ENCODE results near the gene TARDBP.
"Not testable (repeated sequence)": the region's sequence is repeated elsewhere in the genome, so short reads cannot be mapped to it uniquely, and the experiment has no call there.

TARDBP gene

GRCh38 chr1:11000526-11000925 is 11.9 kb upstream of the TARDBP start:
- no peaks in the 10 kb centered on the region for H3K4me1 ChIP-seq (ENCODE audit: insufficient read depth, low read length)
- no peaks in the 10 kb centered on the region for H3K27me3 ChIP-seq (ENCODE audit: insufficient read depth, low read length)
- H3K27ac ChIP-seq (ENCODE audit: low read length) = no peak overlapping the region
- H3K9me3 ChIP-seq (ENCODE audit: insufficient read depth, low read depth, low read length) = no peaks in the 10 kb centered on the region
- H3K9ac ChIP-seq (ENCODE audit: low read depth, low read length) = no peak overlapping the region
- H3K36me3 ChIP-seq (ENCODE audit: insufficient read depth, low read depth, low read length) = no peaks in the 10 kb centered on the region
- H3K4me3 ChIP-seq (ENCODE audit: low read length) = no peak overlapping the region

GRCh38 chr1:11013160-11013531 is 692 bp downstream of the TARDBP start:
- H3K27me3 ChIP-seq (ENCODE audit: insufficient read depth, low read length) = no peaks in the 10 kb centered on the region
- H3K9ac ChIP-seq (ENCODE audit: low read depth, low read length) = peak overlapping the region; percentile 100; the same call in 1 of the 2 replicates
- H3K36me3 ChIP-seq (ENCODE audit: insufficient read depth, low read depth, low read length) = peaks cover 49% of the 10 kb centered on the region
- H3K27ac ChIP-seq (ENCODE audit: low read length) = peak overlapping the region; percentile 98
- H3K4me1 ChIP-seq (ENCODE audit: insufficient read depth, low read length) = peaks cover 15% of the 10 kb centered on the region; the same call in 1 of the 2 replicates
- peak overlapping the region; percentile 83 for H3K4me3 ChIP-seq (ENCODE audit: low read length)
- no peaks in the 10 kb centered on the region for H3K9me3 ChIP-seq (ENCODE audit: insufficient read depth, low read depth, low read length)

GRCh38 chr1:11019358-11019757 is 6.9 kb downstream of the TARDBP start:
- H3K27me3 ChIP-seq (ENCODE audit: insufficient read depth, low read length); H3K9me3 ChIP-seq (ENCODE audit: insufficient read depth, low read depth, low read length); H3K4me1 ChIP-seq (ENCODE audit: insufficient read depth, low read length); H3K4me3 ChIP-seq (ENCODE audit: low read length); H3K27ac ChIP-seq (ENCODE audit: low read length); H3K9ac ChIP-seq (ENCODE audit: low read depth, low read length): not testable (repeated sequence)
- peaks cover 99% of the 10 kb centered on the region for H3K36me3 ChIP-seq (ENCODE audit: insufficient read depth, low read depth, low read length)

- no peak overlapping the region for H3K9ac ChIP-seq (ENCODE audit: low read depth, low read length)
- no peak overlapping the region for H3K4me3 ChIP-seq (ENCODE audit: low read length)
- no peaks in the 10 kb centered on the region for H3K27me3 ChIP-seq (ENCODE audit: insufficient read depth, low read length)
- H3K27ac ChIP-seq (ENCODE audit: low read length) = no peak overlapping the region
- no peaks in the 10 kb centered on the region for H3K4me1 ChIP-seq (ENCODE audit: insufficient read depth, low read length)
- H3K36me3 ChIP-seq (ENCODE audit: insufficient read depth, low read depth, low read length) = peaks cover 99% of the 10 kb centered on the region
- no peaks in the 10 kb centered on the region; the same call in 1 of the 2 replicates for H3K9me3 ChIP-seq (ENCODE audit: insufficient read depth, low read depth, low read length)
Observed at GRCh38 chr1:11019971-11020370, 7.5 kb downstream of the TARDBP start.

GRCh38 chr1:11023201-11023600 is 10.7 kb downstream of the TARDBP start:
- no peaks in the 10 kb centered on the region for H3K27me3 ChIP-seq (ENCODE audit: insufficient read depth, low read length)
- H3K9me3 ChIP-seq (ENCODE audit: insufficient read depth, low read depth, low read length) = no peaks in the 10 kb centered on the region; the same call in 1 of the 2 replicates
- H3K9ac ChIP-seq (ENCODE audit: low read depth, low read length) = no peak overlapping the region
- H3K36me3 ChIP-seq (ENCODE audit: insufficient read depth, low read depth, low read length) = peaks cover 94% of the 10 kb centered on the region
- H3K27ac ChIP-seq (ENCODE audit: low read length) = no peak overlapping the region
- no peaks in the 10 kb centered on the region for H3K4me1 ChIP-seq (ENCODE audit: insufficient read depth, low read length)
- H3K4me3 ChIP-seq (ENCODE audit: low read length) = no peak overlapping the region

GRCh38 chr1:11024154-11024873 is 11.9 kb downstream of the TARDBP start:
- Histone ChIP-seq H3K27me3 (ENCODE audit: insufficient read depth, low read length) (no peaks in the 10 kb centered on the region), H3K36me3 (ENCODE audit: insufficient read depth, low read depth, low read length) (peaks cover 83% of the 10 kb centered on the region), H3K4me3 (ENCODE audit: low read length) (no peak overlapping the region), H3K27ac (ENCODE audit: low read length) (no peak overlapping the region), H3K4me1 (ENCODE audit: insufficient read depth, low read length) (no peaks in the 10 kb centered on the region), H3K9me3 (ENCODE audit: insufficient read depth, low read depth, low read length) (no peaks in the 10 kb centered on the region), H3K9ac (ENCODE audit: low read depth, low read length) (no peak overlapping the region)

GRCh38 chr1:11024874-11025203 is 12.4 kb downstream of the TARDBP start:
- no peak overlapping the region for H3K9ac ChIP-seq (ENCODE audit: low read depth, low read length)
- H3K36me3 ChIP-seq (ENCODE audit: insufficient read depth, low read depth, low read length) = peaks cover 81% of the 10 kb centered on the region
- no peaks in the 10 kb centered on the region for H3K27me3 ChIP-seq (ENCODE audit: insufficient read depth, low read length)
- H3K9me3 ChIP-seq (ENCODE audit: insufficient read depth, low read depth, low read length) = no peaks in the 10 kb centered on the region
- no peaks in the 10 kb centered on the region for H3K4me1 ChIP-seq (ENCODE audit: insufficient read depth, low read length)
- no peak overlapping the region for H3K27ac ChIP-seq (ENCODE audit: low read length)
- H3K4me3 ChIP-seq (ENCODE audit: low read length) = no peak overlapping the region

- Histone ChIP-seq H3K27ac (ENCODE audit: low read length) (no peak overlapping the region), H3K27me3 (ENCODE audit: insufficient read depth, low read length) (no peaks in the 10 kb centered on the region), H3K36me3 (ENCODE audit: insufficient read depth, low read depth, low read length) (peaks cover 81% of the 10 kb centered on the region), H3K4me3 (ENCODE audit: low read length) (no peak overlapping the region), H3K9me3 (ENCODE audit: insufficient read depth, low read depth, low read length) (no peaks in the 10 kb centered on the region), H3K9ac (ENCODE audit: low read depth, low read length) (no peak overlapping the region), H3K4me1 (ENCODE audit: insufficient read depth, low read length) (no peaks in the 10 kb centered on the region)
Observed at GRCh38 chr1:11025618-11026017, 13.2 kb downstream of the TARDBP start.

GRCh38 chr1:11026052-11026451 is 13.6 kb downstream of the TARDBP start:
- H3K4me1 ChIP-seq (ENCODE audit: insufficient read depth, low read length) = no peaks in the 10 kb centered on the region
- H3K36me3 ChIP-seq (ENCODE audit: insufficient read depth, low read depth, low read length) = peaks cover 77% of the 10 kb centered on the region
- no peak overlapping the region for H3K27ac ChIP-seq (ENCODE audit: low read length)
- H3K4me3 ChIP-seq (ENCODE audit: low read length) = no peak overlapping the region
- H3K9ac ChIP-seq (ENCODE audit: low read depth, low read length) = no peak overlapping the region
- no peaks in the 10 kb centered on the region for H3K9me3 ChIP-seq (ENCODE audit: insufficient read depth, low read depth, low read length)
- no peaks in the 10 kb centered on the region for H3K27me3 ChIP-seq (ENCODE audit: insufficient read depth, low read length)

GRCh38 chr1:11026903-11027302 is 14.4 kb downstream of the TARDBP start:
- H3K36me3 ChIP-seq (ENCODE audit: insufficient read depth, low read depth, low read length) = peaks cover 68% of the 10 kb centered on the region
- H3K4me3 ChIP-seq (ENCODE audit: low read length) = no peak overlapping the region
- no peaks in the 10 kb centered on the region for H3K9me3 ChIP-seq (ENCODE audit: insufficient read depth, low read depth, low read length)
- H3K27me3 ChIP-seq (ENCODE audit: insufficient read depth, low read length) = no peaks in the 10 kb centered on the region
- H3K9ac ChIP-seq (ENCODE audit: low read depth, low read length) = no peak overlapping the region
- no peaks in the 10 kb centered on the region for H3K4me1 ChIP-seq (ENCODE audit: insufficient read depth, low read length)
- H3K27ac ChIP-seq (ENCODE audit: low read length) = no peak overlapping the region

GRCh38 chr1:11027316-11027715 is 14.9 kb downstream of the TARDBP start:
- Histone ChIP-seq H3K4me1 (ENCODE audit: insufficient read depth, low read length) (no peaks in the 10 kb centered on the region), H3K27me3 (ENCODE audit: insufficient read depth, low read length) (no peaks in the 10 kb centered on the region), H3K27ac (ENCODE audit: low read length) (no peak overlapping the region), H3K9ac (ENCODE audit: low read depth, low read length) (no peak overlapping the region), H3K9me3 (ENCODE audit: insufficient read depth, low read depth, low read length) (no peaks in the 10 kb centered on the region), H3K36me3 (ENCODE audit: insufficient read depth, low read depth, low read length) (peaks cover 64% of the 10 kb centered on the region), H3K4me3 (ENCODE audit: low read length) (no peak overlapping the region)

GRCh38 chr1:11028018-11028417 is 15.6 kb downstream of the TARDBP start:
- H3K4me1 ChIP-seq (ENCODE audit: insufficient read depth, low read length) = no peaks in the 10 kb centered on the region
- H3K9ac ChIP-seq (ENCODE audit: low read depth, low read length) = no peak overlapping the region
- H3K4me3 ChIP-seq (ENCODE audit: low read length) = no peak overlapping the region
- no peak overlapping the region for H3K27ac ChIP-seq (ENCODE audit: low read length)
- H3K27me3 ChIP-seq (ENCODE audit: insufficient read depth, low read length) = no peaks in the 10 kb centered on the region
- H3K36me3 ChIP-seq (ENCODE audit: insufficient read depth, low read depth, low read length) = peaks cover 57% of the 10 kb centered on the region
- no peaks in the 10 kb centered on the region for H3K9me3 ChIP-seq (ENCODE audit: insufficient read depth, low read depth, low read length)

Measured in iPS-20b (cell line).